K562 (cell line): ENCODE measurements around the gene BIRC5. TPM values are rescaled to one million over a fixed set of nuclear protein-coding genes. Genes with fewer than 3 reads are reported as not detected.

ENCODE experiments used
- GABPA ChIP-seq: fragments of 200-800 bp; sonication (Bioruptor generic); conservative IDR thresholded peaks from 2 replicates; pipeline ENCODE4 v1.6.1; 2016; ENCODE audit warnings: low read depth, missing genetic modification characterization, missing compliant biosample characterization
- JUN ChIP-seq, 2 experiments: sonication (generic) in 1 of 2; formaldehyde crosslinking in 1 of 2; IDR thresholded peaks; 2 replicates each; pipeline versions ENCODE4 v1.6.1 to v1.8.0; 2012 to 2022; ENCODE audit warnings: borderline replicate concordance in 2 of 2, mild to moderate bottlenecking in 2 of 2, improper control_type of control experiment in 1 of 2, low read depth in 1 of 2, low read length in 1 of 2, missing genetic modification reagents in 1 of 2
- L3MBTL2 ChIP-seq: fragments of 450-650 bp; IDR thresholded peaks from 2 replicates; pipeline ENCODE4 v1.6.1; 2016; ENCODE audit warnings: mild to moderate bottlenecking, moderate library complexity
- NELFE ChIP-seq: IDR thresholded peaks from 2 replicates; pipeline ENCODE4 v1.6.1; 2011; ENCODE audit warnings: mild to moderate bottlenecking; ENCODE audit not compliant: insufficient read depth, insufficient read length
- NFATC3 ChIP-seq: fragments of 450-650 bp; IDR thresholded peaks from 2 replicates; pipeline ENCODE4 v1.6.1; 2017; ENCODE audit warnings: mild to moderate bottlenecking
- PHTF2 ChIP-seq: fragments of 250-450 bp; sonication (Bioruptor Pico); IDR thresholded peaks from 2 replicates; pipeline ENCODE4 v1.5.0; 2021; ENCODE audit warnings: mild to moderate bottlenecking
- RBM15 ChIP-seq: fragments of 200-400 bp; formaldehyde crosslinking; IDR thresholded peaks from 2 replicates; pipeline ENCODE4 v1.6.1; 2018; ENCODE audit warnings: mild to moderate bottlenecking, low read length, moderate library complexity; ENCODE audit not compliant: insufficient read depth
- RHOXF2B ChIP-seq: fragments of 250-450 bp; sonication (Bioruptor Pico); conservative IDR thresholded peaks from 2 replicates; pipeline ENCODE4 v1.5.1; 2021
- SNIP1 ChIP-seq: fragments of 450-650 bp; IDR thresholded peaks from 2 replicates; pipeline ENCODE4 v1.7.1; 2017; ENCODE audit warnings: low read depth, mild to moderate bottlenecking
- TCF7L2 ChIP-seq: fragments of 150-350 bp; IDR thresholded peaks from 2 replicates; pipeline ENCODE4 v1.6.1; 2016; ENCODE audit warnings: low read depth, mild to moderate bottlenecking, low read length, moderate library complexity
- ZBTB17 ChIP-seq: fragments of 450-650 bp; formaldehyde crosslinking; IDR thresholded peaks from 2 replicates; pipeline ENCODE4 v1.4.0; 2020; ENCODE audit warnings: mild to moderate bottlenecking
- ZNF282 ChIP-seq: sonication (generic); formaldehyde crosslinking; IDR thresholded peaks from 2 replicates; pipeline ENCODE4 v1.8.1; 2023; ENCODE audit warnings: missing genetic modification reagents
- polyA plus RNA-seq, 8 experiments: library from polyadenylated mRNA; depleted of rRNA in 4 of 8; stranded (reverse) in 5 of 8; unstranded in 3 of 8; fragments of >200 nt; fragmentation: Nextera tagmentation in 2 of 8; fragmentation: Illumina TruSeq in 1 of 8; extraction: Ambion mirVana in 2 of 8; extraction: Trizol in 1 of 8; gene quantifications; 2 replicates each; pipeline versions ENCODE4 v1.2.1 to v1.2.3, GENCODE V29; 2011 to 2014; ENCODE audit warnings: inconsistent platforms in 1 of 8, missing spikeins in 1 of 8
- total RNA-seq, 7 experiments: library from RNA; depleted of rRNA in 6 of 7; stranded (reverse); fragments of >200 nt in 6 of 7; fragmentation: Illumina TruSeq in 2 of 7; extraction: Trizol in 2 of 7; gene quantifications; 2 replicates each; pipeline versions ENCODE4 v1.2.1 to v1.2.3, GENCODE V29; 2011 to 2021; ENCODE audit warnings: low replicate concordance in 1 of 7
- TF ChIP-seq, protein P1 (sequence below): fragments of 250-450 bp; sonication (Bioruptor Pico); IDR thresholded peaks from 2 replicates; pipeline ENCODE4 v1.5.0; 2020; ENCODE audit warnings: mild to moderate bottlenecking
- TF ChIP-seq, protein P2 (sequence below): sonication (generic); formaldehyde crosslinking; IDR thresholded peaks from 2 replicates; pipeline ENCODE4 v1.8.1; 2023; ENCODE audit warnings: mild to moderate bottlenecking, missing genetic modification reagents
- TF ChIP-seq, protein P3 (sequence below), 2 experiments: fragments of 450-650 bp; IDR thresholded peaks; 2 replicates each; pipeline ENCODE4 v1.6.1; 2016; ENCODE audit warnings: mild to moderate bottlenecking in 2 of 2, borderline replicate concordance in 1 of 2, low read depth in 1 of 2, moderate library complexity in 1 of 2

Gene BIRC5
- total and polyA plus RNA-seq, 9 of the 15 experiments (the other 6 are each of a cell fraction or from before 2014, with no cell fraction given) = 64.4 to 140 (median 101) TPM

DNA sequence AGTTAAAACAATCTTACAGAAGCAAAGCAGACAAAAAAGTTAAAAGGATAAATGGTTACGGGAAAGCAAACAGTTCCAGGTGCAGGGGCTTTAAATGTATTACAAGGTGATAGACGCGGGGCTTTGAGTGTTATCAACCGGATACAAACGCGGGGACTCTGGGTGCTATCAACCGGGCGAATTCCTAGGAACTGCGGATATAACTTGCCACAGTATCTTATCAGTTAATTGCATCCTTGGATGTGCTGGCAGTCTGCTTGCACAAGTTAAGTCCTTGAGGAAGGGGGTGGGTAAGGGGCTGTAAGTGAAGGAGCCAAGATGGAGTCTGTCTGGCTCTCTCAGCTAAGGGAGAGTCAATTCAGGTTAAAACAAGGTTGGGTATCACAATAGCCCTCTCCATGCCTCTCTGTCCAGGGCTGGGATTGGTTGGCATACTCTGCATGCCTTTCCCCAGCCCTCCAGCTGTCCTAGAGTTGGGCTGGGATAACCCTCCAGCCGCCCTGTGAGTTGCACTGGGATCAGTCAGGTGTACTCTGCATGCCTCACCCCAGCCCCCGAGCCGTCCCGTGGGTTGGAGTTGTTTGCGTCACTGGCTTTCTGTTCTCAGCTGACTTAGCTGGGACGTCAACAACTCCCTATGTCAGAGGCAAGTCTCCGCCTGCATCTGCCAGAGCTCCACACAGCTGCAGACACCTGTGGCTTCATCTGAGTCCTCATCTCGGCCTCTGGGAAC is 58.3 kb downstream of the BIRC5 start (continued):
- TF ChIP-seq, protein P1, sequence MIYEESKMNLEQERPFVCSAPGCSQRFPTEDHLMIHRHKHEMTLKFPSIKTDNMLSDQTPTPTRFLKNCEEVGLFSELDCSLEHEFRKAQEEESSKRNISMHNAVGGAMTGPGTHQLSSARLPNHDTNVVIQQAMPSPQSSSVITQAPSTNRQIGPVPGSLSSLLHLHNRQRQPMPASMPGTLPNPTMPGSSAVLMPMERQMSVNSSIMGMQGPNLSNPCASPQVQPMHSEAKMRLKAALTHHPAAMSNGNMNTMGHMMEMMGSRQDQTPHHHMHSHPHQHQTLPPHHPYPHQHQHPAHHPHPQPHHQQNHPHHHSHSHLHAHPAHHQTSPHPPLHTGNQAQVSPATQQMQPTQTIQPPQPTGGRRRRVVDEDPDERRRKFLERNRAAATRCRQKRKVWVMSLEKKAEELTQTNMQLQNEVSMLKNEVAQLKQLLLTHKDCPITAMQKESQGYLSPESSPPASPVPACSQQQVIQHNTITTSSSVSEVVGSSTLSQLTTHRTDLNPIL (CRISPR knock-in tag) = peak; percentile 99
- TF ChIP-seq GABPA (tag) = peak; percentile 68
- TF ChIP-seq PHTF2 = peak; percentile 99
- TF ChIP-seq NELFE = no peak
- TF ChIP-seq ZNF282 = no peak
- TF ChIP-seq RHOXF2B (CRISPR knock-in tag) = peak; percentile 100
- TF ChIP-seq TCF7L2 = no peak
- TF ChIP-seq, protein P2, sequence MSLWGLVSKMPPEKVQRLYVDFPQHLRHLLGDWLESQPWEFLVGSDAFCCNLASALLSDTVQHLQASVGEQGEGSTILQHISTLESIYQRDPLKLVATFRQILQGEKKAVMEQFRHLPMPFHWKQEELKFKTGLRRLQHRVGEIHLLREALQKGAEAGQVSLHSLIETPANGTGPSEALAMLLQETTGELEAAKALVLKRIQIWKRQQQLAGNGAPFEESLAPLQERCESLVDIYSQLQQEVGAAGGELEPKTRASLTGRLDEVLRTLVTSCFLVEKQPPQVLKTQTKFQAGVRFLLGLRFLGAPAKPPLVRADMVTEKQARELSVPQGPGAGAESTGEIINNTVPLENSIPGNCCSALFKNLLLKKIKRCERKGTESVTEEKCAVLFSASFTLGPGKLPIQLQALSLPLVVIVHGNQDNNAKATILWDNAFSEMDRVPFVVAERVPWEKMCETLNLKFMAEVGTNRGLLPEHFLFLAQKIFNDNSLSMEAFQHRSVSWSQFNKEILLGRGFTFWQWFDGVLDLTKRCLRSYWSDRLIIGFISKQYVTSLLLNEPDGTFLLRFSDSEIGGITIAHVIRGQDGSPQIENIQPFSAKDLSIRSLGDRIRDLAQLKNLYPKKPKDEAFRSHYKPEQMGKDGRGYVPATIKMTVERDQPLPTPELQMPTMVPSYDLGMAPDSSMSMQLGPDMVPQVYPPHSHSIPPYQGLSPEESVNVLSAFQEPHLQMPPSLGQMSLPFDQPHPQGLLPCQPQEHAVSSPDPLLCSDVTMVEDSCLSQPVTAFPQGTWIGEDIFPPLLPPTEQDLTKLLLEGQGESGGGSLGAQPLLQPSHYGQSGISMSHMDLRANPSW (CRISPR knock-in tag) = 0 out of 2 replicates have a peak, but pooled peaks have one; percentile 48
- TF ChIP-seq NFATC3 = no peak
- TF ChIP-seq, protein P3, sequence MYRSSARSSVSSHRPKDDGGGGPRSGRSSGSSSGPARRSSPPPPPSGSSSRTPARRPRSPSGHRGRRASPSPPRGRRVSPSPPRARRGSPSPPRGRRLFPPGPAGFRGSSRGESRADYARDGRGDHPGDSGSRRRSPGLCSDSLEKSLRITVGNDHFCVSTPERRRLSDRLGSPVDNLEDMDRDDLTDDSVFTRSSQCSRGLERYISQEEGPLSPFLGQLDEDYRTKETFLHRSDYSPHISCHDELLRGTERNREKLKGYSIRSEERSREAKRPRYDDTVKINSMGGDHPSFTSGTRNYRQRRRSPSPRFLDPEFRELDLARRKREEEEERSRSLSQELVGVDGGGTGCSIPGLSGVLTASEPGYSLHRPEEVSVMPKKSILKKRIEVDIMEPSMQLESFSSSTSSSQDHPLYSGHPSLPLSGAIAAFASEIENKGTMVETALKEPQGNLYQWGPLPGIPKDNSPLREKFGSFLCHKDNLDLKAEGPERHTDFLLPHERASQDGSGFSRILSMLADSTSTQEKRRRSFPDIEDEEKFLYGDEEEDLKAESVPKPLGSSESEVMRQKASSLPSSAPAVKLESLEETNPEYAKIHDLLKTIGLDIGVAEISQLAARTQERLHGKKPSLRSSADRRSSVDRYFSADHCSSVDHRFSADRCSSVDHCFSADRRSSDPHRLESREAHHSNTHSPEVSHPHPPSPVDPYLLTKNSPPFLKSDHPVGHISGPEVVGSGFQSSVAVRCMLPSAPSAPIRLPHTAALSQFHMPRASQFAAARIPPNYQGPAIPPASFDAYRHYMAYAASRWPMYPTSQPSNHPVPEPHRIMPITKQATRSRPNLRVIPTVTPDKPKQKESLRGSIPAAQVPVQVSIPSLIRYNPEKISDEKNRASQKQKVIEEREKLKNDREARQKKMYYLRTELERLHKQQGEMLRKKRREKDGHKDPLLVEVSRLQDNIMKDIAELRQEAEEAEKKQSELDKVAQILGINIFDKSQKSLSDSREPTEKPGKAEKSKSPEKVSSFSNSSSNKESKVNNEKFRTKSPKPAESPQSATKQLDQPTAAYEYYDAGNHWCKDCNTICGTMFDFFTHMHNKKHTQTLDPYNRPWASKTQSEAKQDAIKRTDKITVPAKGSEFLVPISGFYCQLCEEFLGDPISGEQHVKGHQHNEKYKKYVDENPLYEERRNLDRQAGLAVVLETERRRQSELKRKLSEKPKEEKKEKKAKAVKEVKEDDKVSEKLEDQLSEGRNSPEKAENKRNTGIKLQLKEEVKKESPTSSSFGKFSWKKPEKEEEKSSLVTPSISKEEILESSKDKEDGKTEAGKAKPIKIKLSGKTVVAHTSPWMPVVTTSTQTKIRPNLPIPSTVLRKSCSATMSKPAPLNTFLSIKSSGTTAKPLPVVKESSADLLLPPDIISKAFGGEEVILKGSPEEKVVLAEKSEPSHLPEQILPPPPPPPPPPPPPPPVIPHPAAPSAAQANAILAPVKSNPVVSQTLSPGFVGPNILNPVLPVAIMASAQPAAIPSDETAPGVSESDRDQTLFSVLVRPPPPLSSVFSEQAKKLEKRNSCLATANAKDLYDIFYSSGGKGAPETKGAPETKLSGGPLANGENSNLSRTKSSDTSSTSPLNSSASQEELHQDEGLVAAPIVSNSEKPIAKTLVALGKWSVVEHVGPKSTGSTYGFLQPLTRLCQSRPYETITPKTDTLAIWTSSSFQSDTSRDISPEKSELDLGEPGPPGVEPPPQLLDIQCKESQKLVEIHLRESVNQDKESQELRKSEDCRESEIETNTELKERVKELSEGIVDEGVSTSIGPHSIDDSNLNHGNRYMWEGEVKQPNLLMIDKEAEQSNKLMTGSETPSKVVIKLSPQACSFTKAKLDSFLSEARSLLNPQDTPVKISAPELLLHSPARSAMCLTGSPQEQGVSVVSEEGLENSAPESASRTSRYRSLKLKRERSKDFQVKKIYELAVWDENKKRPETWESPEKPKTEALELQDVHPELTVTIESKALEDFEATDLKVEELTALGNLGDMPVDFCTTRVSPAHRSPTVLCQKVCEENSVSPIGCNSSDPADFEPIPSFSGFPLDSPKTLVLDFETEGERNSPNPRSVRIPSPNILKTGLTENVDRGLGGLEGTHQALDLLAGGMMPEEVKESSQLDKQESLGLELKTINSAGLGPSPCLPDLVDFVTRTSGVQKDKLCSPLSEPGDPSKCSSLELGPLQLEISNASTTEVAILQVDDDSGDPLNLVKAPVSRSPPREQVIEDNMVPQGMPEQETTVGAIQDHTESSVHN (IDR thresholded peaks at IDR 0.05; ENCODE audit: borderline replicate concordance in 1 of 2, low read depth in 1 of 2) = peak in 1 of 2 experiments; percentile 72; a peak in 1 of 4 replicates
- no peak; the same call in 1 of the 2 replicates for TF ChIP-seq L3MBTL2
- no peak for TF ChIP-seq JUN (IDR thresholded peaks at IDR 0.05; ENCODE audit: borderline replicate concordance, low read depth, low read length)
- TF ChIP-seq JUN (CRISPR knock-in tag; IDR thresholded peaks at IDR 0.05; ENCODE audit: borderline replicate concordance) = no peak
- no peak for TF ChIP-seq RBM15
- TF ChIP-seq SNIP1 = no peak
- peak; percentile 99 for TF ChIP-seq ZBTB17 (CRISPR knock-in tag)
